SK-N-SH treated with all-trans-retinoic acid at 6 μM for 48 hours (cell line): Measurements from ENCODE around the gene BBS9.
"Not testable (repeated sequence)": the region's sequence is repeated elsewhere in the genome, so short reads cannot be mapped to it uniquely, and the experiment has no call there.

Experiments
- ATAC-seq: fragments of 200-7000 bp; cut with Tn5 transposase; 3 replicates; pipeline ENCODE4 v1.9.1; 2020; ENCODE audit warnings: mild to moderate bottlenecking, moderate library complexity
- ARNTL ChIP-seq: fragments of 450-650 bp; formaldehyde crosslinking; IDR thresholded peaks from 2 replicates; pipeline ENCODE4 v1.5.0; 2020; ENCODE audit warnings: low read depth, mild to moderate bottlenecking, moderate library complexity, borderline replicate concordance
- BACH2 ChIP-seq: fragments of 250-450 bp; sonication (Bioruptor Pico); IDR thresholded peaks from 2 replicates; pipeline ENCODE4 v1.9.0; 2021; ENCODE audit warnings: mild to moderate bottlenecking, borderline replicate concordance
- CSDC2 ChIP-seq: fragments of 250-450 bp; sonication (Bioruptor Pico); IDR thresholded peaks from 2 replicates; pipeline ENCODE4 v1.5.0; 2020; ENCODE audit warnings: mild to moderate bottlenecking, moderate library complexity
- CSRNP3 ChIP-seq: fragments of 250-450 bp; sonication (Bioruptor Pico); IDR thresholded peaks from 2 replicates; pipeline ENCODE4 v1.5.1; 2021; ENCODE audit warnings: mild to moderate bottlenecking, moderate library complexity
- ESRRG ChIP-seq: fragments of 250-450 bp; sonication (Bioruptor Pico); IDR thresholded peaks from 2 replicates; pipeline ENCODE4 v1.6.1; 2021; ENCODE audit warnings: mild to moderate bottlenecking
- GLIS3 ChIP-seq: fragments of 250-450 bp; sonication (Bioruptor Pico); IDR thresholded peaks from 2 replicates; pipeline ENCODE4 v1.5.0; 2020; ENCODE audit warnings: mild to moderate bottlenecking, moderate library complexity
- OSR1 ChIP-seq: fragments of 250-450 bp; sonication (Bioruptor Pico); IDR thresholded peaks from 2 replicates; pipeline ENCODE4 v1.8.0; 2022; ENCODE audit warnings: moderate library complexity, mild to moderate bottlenecking, inconsistent platforms
- PATZ1 ChIP-seq: fragments of 250-450 bp; sonication (Bioruptor Pico); IDR thresholded peaks from 2 replicates; pipeline ENCODE4 v1.8.0; 2020; ENCODE audit warnings: mild to moderate bottlenecking, moderate library complexity, borderline replicate concordance
- PPARA ChIP-seq: fragments of 250-450 bp; sonication (Bioruptor Pico); IDR thresholded peaks from 2 replicates; pipeline ENCODE4 v1.5.0; 2020; ENCODE audit warnings: mild to moderate bottlenecking, borderline replicate concordance
- SNAI2 ChIP-seq: fragments of 250-450 bp; sonication (Bioruptor Pico); IDR thresholded peaks from 2 replicates; pipeline ENCODE4 v1.5.0; 2020; ENCODE audit warnings: mild to moderate bottlenecking, moderate library complexity
- TCF4 ChIP-seq: fragments of 250-450 bp; sonication (Bioruptor Pico); IDR thresholded peaks from 2 replicates; pipeline ENCODE4 v1.8.0; 2021; ENCODE audit warnings: mild to moderate bottlenecking, moderate library complexity, borderline replicate concordance
- ZC3H10 ChIP-seq: fragments of 250-450 bp; sonication (Bioruptor Pico); IDR thresholded peaks from 2 replicates; pipeline ENCODE4 v1.5.1; 2021; ENCODE audit warnings: mild to moderate bottlenecking, moderate library complexity
- ZFP3 ChIP-seq: fragments of 250-450 bp; sonication (Bioruptor Pico); IDR thresholded peaks from 2 replicates; pipeline ENCODE4 v1.5.0; 2020; ENCODE audit warnings: mild to moderate bottlenecking, moderate library complexity
- ZNF565 ChIP-seq: fragments of 450-650 bp; formaldehyde crosslinking; conservative IDR thresholded peaks from 2 replicates; pipeline ENCODE4 v1.5.0; 2020; ENCODE audit warnings: low read depth, mild to moderate bottlenecking, moderate library complexity
- ZNF70 ChIP-seq: fragments of 450-650 bp; formaldehyde crosslinking; IDR thresholded peaks from 2 replicates; pipeline ENCODE4 v1.5.0; 2020; ENCODE audit warnings: mild to moderate bottlenecking, moderate library complexity
- TF ChIP-seq, protein P1 (sequence below): fragments of 250-450 bp; sonication (Bioruptor Pico); IDR thresholded peaks from 2 replicates; pipeline ENCODE4 v1.8.0; 2021; ENCODE audit warnings: low read depth, mild to moderate bottlenecking, moderate library complexity, borderline replicate concordance
- TF ChIP-seq, protein P2 (sequence below): fragments of 250-450 bp; sonication (Bioruptor Pico); IDR thresholded peaks from 2 replicates; pipeline ENCODE4 v1.5.0; 2020; ENCODE audit warnings: mild to moderate bottlenecking, moderate library complexity

Gene BBS9

DNA sequence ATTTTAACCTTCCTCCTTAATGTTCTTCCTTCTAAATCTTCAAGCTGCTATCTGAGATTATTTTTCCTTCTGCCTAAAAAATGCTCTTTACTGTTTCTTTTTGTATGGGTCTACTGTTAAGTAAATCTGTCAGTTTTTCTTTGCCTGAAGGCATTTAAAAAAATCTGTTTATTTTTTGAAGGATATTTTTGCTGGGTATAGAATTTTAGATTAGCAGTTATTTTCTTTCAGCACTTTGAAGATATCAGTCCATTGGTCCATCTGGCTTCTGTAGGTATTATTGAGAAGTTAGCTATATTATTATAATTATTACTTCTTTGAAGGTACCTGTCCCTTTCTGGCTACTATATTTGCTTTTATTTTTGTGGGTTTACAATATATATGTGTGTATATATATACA is 171.4 kb downstream of the BBS9 start:
- ATAC-seq = no peak
- TF ChIP-seq GLIS3 (CRISPR knock-in tag) = no peak

GRCh38 chr7:33303978-33304557 is 174.7 kb downstream of the BBS9 start:
- ATAC-seq = not testable (repeated sequence)

DNA sequence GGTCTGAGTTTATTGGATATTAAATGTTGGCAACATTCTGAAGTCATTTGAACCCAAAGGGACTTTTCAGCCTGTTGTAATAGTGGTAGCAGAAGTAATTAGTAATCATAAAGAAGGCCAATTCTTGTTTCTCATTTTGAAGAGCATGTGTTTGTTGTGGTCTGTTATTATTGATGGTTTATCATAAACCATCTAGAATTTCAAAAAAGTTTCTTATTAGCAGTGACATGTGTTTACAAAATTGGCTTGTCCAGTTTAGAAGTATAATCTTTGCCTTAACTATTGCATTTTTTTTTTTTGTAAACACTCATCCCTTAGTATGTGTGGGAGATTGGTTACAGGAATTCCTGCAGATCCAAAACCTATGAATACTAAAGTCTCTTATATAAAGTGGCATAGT is 177.8 kb downstream of the BBS9 start:
- no peak for TF ChIP-seq SNAI2 (CRISPR knock-in tag)
- no peak for TF ChIP-seq PPARA (CRISPR knock-in tag)
- TF ChIP-seq ZC3H10 (CRISPR knock-in tag) = no peak
- TF ChIP-seq, protein P1, sequence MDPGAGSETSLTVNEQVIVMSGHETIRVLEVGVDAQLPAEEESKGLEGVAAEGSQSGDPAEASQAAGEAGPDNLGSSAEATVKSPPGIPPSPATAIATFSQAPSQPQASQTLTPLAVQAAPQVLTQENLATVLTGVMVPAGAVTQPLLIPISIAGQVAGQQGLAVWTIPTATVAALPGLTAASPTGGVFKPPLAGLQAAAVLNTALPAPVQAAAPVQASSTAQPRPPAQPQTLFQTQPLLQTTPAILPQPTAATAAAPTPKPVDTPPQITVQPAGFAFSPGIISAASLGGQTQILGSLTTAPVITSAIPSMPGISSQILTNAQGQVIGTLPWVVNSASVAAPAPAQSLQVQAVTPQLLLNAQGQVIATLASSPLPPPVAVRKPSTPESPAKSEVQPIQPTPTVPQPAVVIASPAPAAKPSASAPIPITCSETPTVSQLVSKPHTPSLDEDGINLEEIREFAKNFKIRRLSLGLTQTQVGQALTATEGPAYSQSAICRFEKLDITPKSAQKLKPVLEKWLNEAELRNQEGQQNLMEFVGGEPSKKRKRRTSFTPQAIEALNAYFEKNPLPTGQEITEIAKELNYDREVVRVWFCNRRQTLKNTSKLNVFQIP (CRISPR knock-in tag) = no peak
- TF ChIP-seq CSDC2 = no peak
- TF ChIP-seq CSRNP3 (CRISPR knock-in tag) = no peak
- no peak for TF ChIP-seq BACH2
- TF ChIP-seq, protein P2, sequence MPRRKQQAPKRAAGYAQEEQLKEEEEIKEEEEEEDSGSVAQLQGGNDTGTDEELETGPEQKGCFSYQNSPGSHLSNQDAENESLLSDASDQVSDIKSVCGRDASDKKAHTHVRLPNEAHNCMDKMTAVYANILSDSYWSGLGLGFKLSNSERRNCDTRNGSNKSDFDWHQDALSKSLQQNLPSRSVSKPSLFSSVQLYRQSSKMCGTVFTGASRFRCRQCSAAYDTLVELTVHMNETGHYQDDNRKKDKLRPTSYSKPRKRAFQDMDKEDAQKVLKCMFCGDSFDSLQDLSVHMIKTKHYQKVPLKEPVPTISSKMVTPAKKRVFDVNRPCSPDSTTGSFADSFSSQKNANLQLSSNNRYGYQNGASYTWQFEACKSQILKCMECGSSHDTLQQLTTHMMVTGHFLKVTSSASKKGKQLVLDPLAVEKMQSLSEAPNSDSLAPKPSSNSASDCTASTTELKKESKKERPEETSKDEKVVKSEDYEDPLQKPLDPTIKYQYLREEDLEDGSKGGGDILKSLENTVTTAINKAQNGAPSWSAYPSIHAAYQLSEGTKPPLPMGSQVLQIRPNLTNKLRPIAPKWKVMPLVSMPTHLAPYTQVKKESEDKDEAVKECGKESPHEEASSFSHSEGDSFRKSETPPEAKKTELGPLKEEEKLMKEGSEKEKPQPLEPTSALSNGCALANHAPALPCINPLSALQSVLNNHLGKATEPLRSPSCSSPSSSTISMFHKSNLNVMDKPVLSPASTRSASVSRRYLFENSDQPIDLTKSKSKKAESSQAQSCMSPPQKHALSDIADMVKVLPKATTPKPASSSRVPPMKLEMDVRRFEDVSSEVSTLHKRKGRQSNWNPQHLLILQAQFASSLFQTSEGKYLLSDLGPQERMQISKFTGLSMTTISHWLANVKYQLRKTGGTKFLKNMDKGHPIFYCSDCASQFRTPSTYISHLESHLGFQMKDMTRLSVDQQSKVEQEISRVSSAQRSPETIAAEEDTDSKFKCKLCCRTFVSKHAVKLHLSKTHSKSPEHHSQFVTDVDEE (CRISPR knock-in tag) = no peak
- no peak for TF ChIP-seq ZNF70 (CRISPR knock-in tag)
- no peak for TF ChIP-seq PATZ1 (CRISPR knock-in tag)
- TF ChIP-seq ESRRG (CRISPR knock-in tag) = no peak
- no peak for TF ChIP-seq ZNF565 (CRISPR knock-in tag)
- no peak for ATAC-seq

GRCh38 chr7:33310546-33310945 is 181.2 kb downstream of the BBS9 start:
- TF ChIP-seq OSR1 (CRISPR knock-in tag) = no peak
- no peak for TF ChIP-seq ZFP3 (CRISPR knock-in tag)
- no peak for TF ChIP-seq TCF4
- TF ChIP-seq GLIS3 (CRISPR knock-in tag) = no peak
- no peak for TF ChIP-seq CSRNP3 (CRISPR knock-in tag)
- no peak for TF ChIP-seq ZNF70 (CRISPR knock-in tag)
- no peak for TF ChIP-seq PATZ1 (CRISPR knock-in tag)
- TF ChIP-seq ARNTL (CRISPR knock-in tag) = no peak
- no peak for TF ChIP-seq SNAI2 (CRISPR knock-in tag)
- ATAC-seq = no peak
